ENCODE measurements around the gene KIAA1217.

Gene KIAA1217

DNA sequence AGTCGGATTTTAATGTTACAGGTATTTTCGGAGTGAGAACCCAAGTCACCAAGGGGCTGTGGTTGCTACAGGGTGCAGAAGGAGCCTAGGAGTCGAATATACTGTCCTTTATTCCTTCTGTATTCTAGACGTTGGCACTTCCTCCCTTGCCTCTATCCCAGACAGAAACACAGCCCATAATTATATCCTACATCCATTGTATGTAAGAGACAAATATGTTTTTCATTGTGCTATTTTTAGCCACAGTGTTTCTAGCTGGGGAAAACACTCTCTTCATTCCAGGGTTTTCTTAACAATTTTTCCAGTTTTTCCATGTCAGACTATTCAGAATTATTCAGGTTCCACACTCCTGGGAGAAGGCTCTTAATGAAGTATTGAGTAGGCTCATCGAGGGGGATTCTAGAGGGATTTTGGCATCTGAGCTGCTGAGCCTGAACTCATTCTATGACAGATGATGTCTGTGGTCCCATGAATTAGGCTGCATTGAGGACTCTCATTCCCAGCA lies 32.6 kb downstream of the KIAA1217 start:
- TF ChIP-seq, protein P1, sequence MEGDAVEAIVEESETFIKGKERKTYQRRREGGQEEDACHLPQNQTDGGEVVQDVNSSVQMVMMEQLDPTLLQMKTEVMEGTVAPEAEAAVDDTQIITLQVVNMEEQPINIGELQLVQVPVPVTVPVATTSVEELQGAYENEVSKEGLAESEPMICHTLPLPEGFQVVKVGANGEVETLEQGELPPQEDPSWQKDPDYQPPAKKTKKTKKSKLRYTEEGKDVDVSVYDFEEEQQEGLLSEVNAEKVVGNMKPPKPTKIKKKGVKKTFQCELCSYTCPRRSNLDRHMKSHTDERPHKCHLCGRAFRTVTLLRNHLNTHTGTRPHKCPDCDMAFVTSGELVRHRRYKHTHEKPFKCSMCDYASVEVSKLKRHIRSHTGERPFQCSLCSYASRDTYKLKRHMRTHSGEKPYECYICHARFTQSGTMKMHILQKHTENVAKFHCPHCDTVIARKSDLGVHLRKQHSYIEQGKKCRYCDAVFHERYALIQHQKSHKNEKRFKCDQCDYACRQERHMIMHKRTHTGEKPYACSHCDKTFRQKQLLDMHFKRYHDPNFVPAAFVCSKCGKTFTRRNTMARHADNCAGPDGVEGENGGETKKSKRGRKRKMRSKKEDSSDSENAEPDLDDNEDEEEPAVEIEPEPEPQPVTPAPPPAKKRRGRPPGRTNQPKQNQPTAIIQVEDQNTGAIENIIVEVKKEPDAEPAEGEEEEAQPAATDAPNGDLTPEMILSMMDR (IDR thresholded peaks at IDR 0.05; ENCODE audit: low read length) = no peak
- no peak for TF ChIP-seq EZH2 (IDR thresholded peaks at IDR 0.05; ENCODE audit: borderline replicate concordance, low read length)
- Histone ChIP-seq H3K79me2 (ENCODE audit: insufficient read depth, low read length) (no peaks in the 10 kb centered on the region), H2AFZ (ENCODE audit: low read length) (no peak overlapping the region), H3K9me2 (ENCODE audit: low read depth, low read length) (no peaks in the 10 kb centered on the region), H3K36me3 (ENCODE audit: insufficient read depth, low read length) (no peaks in the 10 kb centered on the region), H3K27me3 (ENCODE audit: insufficient read depth, low read length) (no peaks in the 10 kb centered on the region), H3K4me2 (ENCODE audit: low read length) (no peak overlapping the region), H3K4me3 (ENCODE audit: low read depth, low read length, poor library complexity, severe bottlenecking) (no peak overlapping the region), H3K27ac (ENCODE audit: low read depth, low read length, poor library complexity, severe bottlenecking) (no peak overlapping the region), H3K9ac (ENCODE audit: low read length) (no peak overlapping the region), H4K20me1 (ENCODE audit: insufficient read depth, low read length) (no peaks in the 10 kb centered on the region), H3F3A (ENCODE audit: insufficient read depth, low read length) (no peaks in the 10 kb centered on the region), H3K4me1 (ENCODE audit: insufficient read depth, low read length, severe bottlenecking) (no peaks in the 10 kb centered on the region), H3K9me3 (ENCODE audit: low read length) (no peaks in the 10 kb centered on the region)

DNA sequence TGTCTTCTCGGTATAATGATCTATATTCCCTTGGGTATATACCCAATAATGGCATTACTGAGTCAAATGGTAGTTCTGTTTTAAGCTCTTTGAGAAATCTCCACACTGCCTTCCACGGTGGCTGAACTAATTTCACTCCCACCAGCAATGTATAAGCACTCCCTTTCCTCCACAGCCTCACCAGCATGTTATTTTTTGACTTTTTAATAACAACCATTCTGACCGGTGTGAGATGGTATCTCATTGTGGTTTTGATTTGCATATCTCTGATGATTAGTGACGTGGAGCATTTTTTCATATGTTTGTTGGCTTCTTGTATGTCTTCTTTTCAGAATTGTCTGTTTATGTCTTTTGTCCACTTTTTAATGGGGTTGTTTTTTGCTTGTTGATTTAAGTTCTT lies 33.6 kb downstream of the KIAA1217 start:
- Histone ChIP-seq H2AFZ (ENCODE audit: low read length) (no peak overlapping the region), H3K4me1 (ENCODE audit: insufficient read depth, low read length, severe bottlenecking) (no peaks in the 10 kb centered on the region), H3K27me3 (ENCODE audit: insufficient read depth, low read length) (no peaks in the 10 kb centered on the region), H3K4me2 (ENCODE audit: low read length) (no peak overlapping the region), H3K9ac (ENCODE audit: low read length) (no peak overlapping the region), H3K79me2 (ENCODE audit: insufficient read depth, low read length) (no peaks in the 10 kb centered on the region), H3K9me3 (ENCODE audit: low read length) (no peaks in the 10 kb centered on the region), H3F3A (ENCODE audit: insufficient read depth, low read length) (no peaks in the 10 kb centered on the region), H3K9me2 (ENCODE audit: low read depth, low read length) (no peaks in the 10 kb centered on the region), H4K20me1 (ENCODE audit: insufficient read depth, low read length) (no peaks in the 10 kb centered on the region), H3K36me3 (ENCODE audit: insufficient read depth, low read length) (no peaks in the 10 kb centered on the region), H3K27ac (ENCODE audit: low read depth, low read length, poor library complexity, severe bottlenecking) (no peak overlapping the region), H3K4me3 (ENCODE audit: low read depth, low read length, poor library complexity, severe bottlenecking) (no peak overlapping the region)
- TF ChIP-seq EZH2 (IDR thresholded peaks at IDR 0.05; ENCODE audit: borderline replicate concordance, low read length) = no peak
- TF ChIP-seq, protein P1 (IDR thresholded peaks at IDR 0.05; ENCODE audit: low read length) = no peak

DNA sequence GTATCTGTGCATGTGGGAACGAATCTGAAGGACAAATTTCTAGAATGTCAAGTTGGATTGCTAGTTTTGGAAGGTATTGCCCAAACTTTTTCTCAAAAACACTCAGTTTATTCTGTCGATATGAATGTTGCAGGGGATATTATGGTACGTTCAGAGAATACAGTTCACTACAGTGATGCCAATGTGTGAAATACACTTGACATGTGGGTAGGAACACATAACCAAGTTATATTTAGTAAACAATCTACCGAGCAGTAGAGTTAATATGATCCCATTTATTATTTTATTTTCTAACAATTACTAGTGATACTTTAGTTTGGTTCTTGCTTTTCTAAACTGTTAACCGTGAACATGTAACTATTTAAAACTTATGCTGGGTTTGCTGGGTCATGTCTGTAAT lies 37.4 kb downstream of the KIAA1217 start:
- no peaks in the 10 kb centered on the region for H3K9me2 ChIP-seq (ENCODE audit: low read depth, low read length)
- H3K4me3 ChIP-seq (ENCODE audit: low read depth, low read length, poor library complexity, severe bottlenecking) = no peak overlapping the region
- no peaks in the 10 kb centered on the region for H3F3A ChIP-seq (ENCODE audit: insufficient read depth, low read length)
- no peaks in the 10 kb centered on the region for H4K20me1 ChIP-seq (ENCODE audit: insufficient read depth, low read length)
- H3K4me2 ChIP-seq (ENCODE audit: low read length) = no peak overlapping the region
- H3K79me2 ChIP-seq (ENCODE audit: insufficient read depth, low read length) = no peaks in the 10 kb centered on the region
- no peak for TF ChIP-seq EZH2 (IDR thresholded peaks at IDR 0.05; ENCODE audit: borderline replicate concordance, low read length)
- TF ChIP-seq, protein P1 (IDR thresholded peaks at IDR 0.05; ENCODE audit: low read length) = no peak
- H3K27me3 ChIP-seq (ENCODE audit: insufficient read depth, low read length) = no peaks in the 10 kb centered on the region
- H3K27ac ChIP-seq (ENCODE audit: low read depth, low read length, poor library complexity, severe bottlenecking) = no peak overlapping the region
- no peaks in the 10 kb centered on the region for H3K36me3 ChIP-seq (ENCODE audit: insufficient read depth, low read length)
- no peaks in the 10 kb centered on the region for H3K9me3 ChIP-seq (ENCODE audit: low read length)
- no peak overlapping the region for H2AFZ ChIP-seq (ENCODE audit: low read length)
- no peak overlapping the region for H3K9ac ChIP-seq (ENCODE audit: low read length)
- no peaks in the 10 kb centered on the region for H3K4me1 ChIP-seq (ENCODE audit: insufficient read depth, low read length, severe bottlenecking)
